ENCODE results near the gene RASGRF1.

The RASGRF1 gene

GRCh38 chr15:79064496-79064895, 26.1 kb downstream of the RASGRF1 start:
- ATAC-seq = no peak
- no peak for TF ChIP-seq GLIS3 (CRISPR knock-in tag; IDR thresholded peaks at IDR 0.05)
- TF ChIP-seq TOX (CRISPR knock-in tag; IDR thresholded peaks at IDR 0.05; ENCODE audit: borderline replicate concordance) = no peak
- no peak for TF ChIP-seq TCF4 (CRISPR knock-in tag; IDR thresholded peaks at IDR 0.05; ENCODE audit: borderline replicate concordance)
- TF ChIP-seq ZFP30 (CRISPR knock-in tag; IDR thresholded peaks at IDR 0.05) = no peak

GRCh38 chr15:79060175-79060574, 30.4 kb downstream of the RASGRF1 start:
- no peak for TF ChIP-seq OSR1 (CRISPR knock-in tag; IDR thresholded peaks at IDR 0.05)
- TF ChIP-seq ZFP30 (CRISPR knock-in tag; IDR thresholded peaks at IDR 0.05) = no peak
- TF ChIP-seq CREB5 (CRISPR knock-in tag; IDR thresholded peaks at IDR 0.05; ENCODE audit: low read depth) = no peak
- TF ChIP-seq ZFP3 (CRISPR knock-in tag; IDR thresholded peaks at IDR 0.05) = no peak
- no peak for TF ChIP-seq PPARA (CRISPR knock-in tag; IDR thresholded peaks at IDR 0.05; ENCODE audit: borderline replicate concordance)
- TF ChIP-seq ARNTL (CRISPR knock-in tag; IDR thresholded peaks at IDR 0.05; ENCODE audit: borderline replicate concordance, low read depth) = no peak
- TF ChIP-seq TSHZ2 (CRISPR knock-in tag; IDR thresholded peaks at IDR 0.05) = no peak
- no peak for TF ChIP-seq PATZ1 (CRISPR knock-in tag; IDR thresholded peaks at IDR 0.05; ENCODE audit: borderline replicate concordance)
- no peak for TF ChIP-seq CSRNP3 (CRISPR knock-in tag; IDR thresholded peaks at IDR 0.05)
- no peak for TF ChIP-seq TCF4 (CRISPR knock-in tag; IDR thresholded peaks at IDR 0.05; ENCODE audit: borderline replicate concordance)
- no peak for TF ChIP-seq TOX (CRISPR knock-in tag; IDR thresholded peaks at IDR 0.05; ENCODE audit: borderline replicate concordance)
- no peak for TF ChIP-seq POU6F1 (CRISPR knock-in tag; IDR thresholded peaks at IDR 0.05; ENCODE audit: borderline replicate concordance, low read depth)
- TF ChIP-seq ZC3H10 (CRISPR knock-in tag; IDR thresholded peaks at IDR 0.05) = no peak
- no peak for TF ChIP-seq ESRRG (CRISPR knock-in tag; IDR thresholded peaks at IDR 0.05)
- TF ChIP-seq RARB (CRISPR knock-in tag; IDR thresholded peaks at IDR 0.05) = no peak
- TF ChIP-seq SNAI2 (CRISPR knock-in tag; IDR thresholded peaks at IDR 0.05) = no peak
- ATAC-seq = no peak

GRCh38 chr15:79059081-79059572, 31.5 kb downstream of the RASGRF1 start:
- ATAC-seq = no peak
- no peak for TF ChIP-seq RARB (CRISPR knock-in tag; IDR thresholded peaks at IDR 0.05)

- TF ChIP-seq CSDC2 (CRISPR knock-in tag; IDR thresholded peaks at IDR 0.05) (no peak), ZNF70 (CRISPR knock-in tag; IDR thresholded peaks at IDR 0.05) (no peak), SNAI2 (CRISPR knock-in tag; IDR thresholded peaks at IDR 0.05) (no peak), RARB (CRISPR knock-in tag; IDR thresholded peaks at IDR 0.05) (no peak), ZC3H10 (CRISPR knock-in tag; IDR thresholded peaks at IDR 0.05) (no peak)
- ATAC-seq = no peak
These were observed 32.2 kb downstream of the RASGRF1 start for GRCh38 chr15:79058260-79058850.

Data from SK-N-SH treated with all-trans-retinoic acid at 6 μM for 48 hours (cell line).